ENCODE data around the gene TRDN. TPM values are rescaled to one million over a fixed set of nuclear protein-coding genes. Genes with fewer than 3 reads are reported as not detected.

Gene TRDN
- total RNA-seq, 1 experiment from 2014 or later: 10.4 TPM

- Histone ChIP-seq H3K27ac (ENCODE audit: insufficient read length, low read depth, low read length) (no peak overlapping the region), H3K4me1 (ENCODE audit: insufficient read depth, low read length) (no peaks in the 10 kb centered on the region), H2AFZ (ENCODE audit: low read length) (no peak overlapping the region), H3K56ac (ENCODE audit: insufficient read length, low read depth, low read length) (no peak overlapping the region), H2BK5ac (ENCODE audit: insufficient read length, low read length) (no peak overlapping the region), H3K9ac (ENCODE audit: extremely low read depth, insufficient read length, low read length) (no peak overlapping the region), H4K8ac (replicated peaks; ENCODE audit: insufficient read length, low read depth, low read length) (no peak overlapping the region), H3K9me3 (ENCODE audit: control insufficient read depth, low read depth, low read length) (no peaks in the 10 kb centered on the region), H2BK12ac (ENCODE audit: insufficient read length, low read depth, low read length) (no peak overlapping the region), H4K91ac (ENCODE audit: insufficient read length, low read depth, low read length) (no peak overlapping the region), H3K4ac (ENCODE audit: low read depth, low read length) (no peak overlapping the region), H4K20me1 (ENCODE audit: control insufficient read depth, insufficient read depth, insufficient read length) (no peaks in the 10 kb centered on the region), H3T11ph (ENCODE audit: low read length) (no peak overlapping the region), H2BK20ac (ENCODE audit: low read depth, low read length, poor library complexity, severe bottlenecking) (no peak overlapping the region), H3K18ac (ENCODE audit: insufficient read length, low read depth, low read length) (no peak overlapping the region), H3K4me2 (ENCODE audit: insufficient read depth, insufficient read length, low read length) (no peak overlapping the region), H2BK120ac (ENCODE audit: low read depth, low read length, poor library complexity, severe bottlenecking) (no peak overlapping the region), H3K79me1 (ENCODE audit: insufficient read depth, low read depth, low read length, poor library complexity, severe bottlenecking) (no peaks in the 10 kb centered on the region), H4K5ac (ENCODE audit: insufficient read length, low read depth, low read length) (no peak overlapping the region), H3K23me2 (ENCODE audit: insufficient read length, low read depth, low read length, poor library complexity, severe bottlenecking) (no peaks in the 10 kb centered on the region), H2AK5ac (ENCODE audit: insufficient read length, low read length) (no peak overlapping the region), H3K27me3 (ENCODE audit: insufficient read depth, low read length) (no peaks in the 10 kb centered on the region), H3K14ac (ENCODE audit: insufficient read depth, low read length) (no peak overlapping the region), H3K23ac (ENCODE audit: insufficient read length, low read depth, low read length) (no peak overlapping the region), H2BK15ac (ENCODE audit: low read depth, low read length) (no peak overlapping the region), H3K79me2 (ENCODE audit: insufficient read depth, low read length) (no peaks in the 10 kb centered on the region)
- Mint-ChIP-seq H3K4me3 (no peak overlapping the region), H3K4me1 (no peaks in the 10 kb centered on the region), H3K27ac (no peak overlapping the region), H3K27me3 (ENCODE audit: low read depth) (no peaks in the 10 kb centered on the region; the same call in 1 of the 2 replicates), H3K9me3 (no peaks in the 10 kb centered on the region), H3K36me3 (ENCODE audit: insufficient read depth in 1 of 3, low read depth in 3 of 3) (no peaks in the 10 kb centered on the region)
- TF ChIP-seq CTCF (conservative IDR thresholded peaks at IDR 0.05): peak; percentile 44
- DNase-seq: no peak
Measured at GRCh38 chr6:123329337-123329736, 307.4 kb downstream of the TRDN start.
